Measurements from ENCODE around the gene ILDR1.

DNA sequence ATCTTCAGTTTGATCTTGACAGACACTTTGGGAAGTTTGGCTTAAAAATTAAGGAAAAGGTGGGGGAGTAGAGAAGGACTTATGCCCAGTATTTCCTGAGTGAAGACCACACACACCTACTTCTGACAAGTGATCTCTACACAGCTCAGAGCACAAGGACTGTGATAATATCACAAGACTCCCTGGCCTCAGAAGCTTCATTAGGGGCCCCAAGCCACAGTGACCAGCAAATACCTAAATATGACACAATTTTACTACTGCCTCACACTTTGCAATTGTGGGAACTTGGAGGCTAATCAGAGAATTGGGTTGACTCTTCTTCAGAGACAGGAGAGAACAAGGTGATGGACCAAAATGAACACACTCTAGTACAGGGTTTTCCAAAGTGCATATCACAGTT, 2.6 kb downstream of the ILDR1 start:
- TF ChIP-seq POLR2A (IDR thresholded peaks at IDR 0.05) (no peak), POLR2AphosphoS5 (IDR thresholded peaks at IDR 0.05) (no peak)
- TF ChIP-seq, protein P1, sequence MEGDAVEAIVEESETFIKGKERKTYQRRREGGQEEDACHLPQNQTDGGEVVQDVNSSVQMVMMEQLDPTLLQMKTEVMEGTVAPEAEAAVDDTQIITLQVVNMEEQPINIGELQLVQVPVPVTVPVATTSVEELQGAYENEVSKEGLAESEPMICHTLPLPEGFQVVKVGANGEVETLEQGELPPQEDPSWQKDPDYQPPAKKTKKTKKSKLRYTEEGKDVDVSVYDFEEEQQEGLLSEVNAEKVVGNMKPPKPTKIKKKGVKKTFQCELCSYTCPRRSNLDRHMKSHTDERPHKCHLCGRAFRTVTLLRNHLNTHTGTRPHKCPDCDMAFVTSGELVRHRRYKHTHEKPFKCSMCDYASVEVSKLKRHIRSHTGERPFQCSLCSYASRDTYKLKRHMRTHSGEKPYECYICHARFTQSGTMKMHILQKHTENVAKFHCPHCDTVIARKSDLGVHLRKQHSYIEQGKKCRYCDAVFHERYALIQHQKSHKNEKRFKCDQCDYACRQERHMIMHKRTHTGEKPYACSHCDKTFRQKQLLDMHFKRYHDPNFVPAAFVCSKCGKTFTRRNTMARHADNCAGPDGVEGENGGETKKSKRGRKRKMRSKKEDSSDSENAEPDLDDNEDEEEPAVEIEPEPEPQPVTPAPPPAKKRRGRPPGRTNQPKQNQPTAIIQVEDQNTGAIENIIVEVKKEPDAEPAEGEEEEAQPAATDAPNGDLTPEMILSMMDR (IDR thresholded peaks at IDR 0.05), result no peak
